HG03108 (cell line): ENCODE data around the gene PLXNA2.

Experiments
- ATAC-seq: cut with Tn5 transposase; IDR thresholded peaks from one replicate; pipeline ENCODE4 v1.9.1; 2021; ENCODE audit warnings: moderate library complexity; ENCODE audit not compliant: unreplicated experiment

The PLXNA2 gene

DNA sequence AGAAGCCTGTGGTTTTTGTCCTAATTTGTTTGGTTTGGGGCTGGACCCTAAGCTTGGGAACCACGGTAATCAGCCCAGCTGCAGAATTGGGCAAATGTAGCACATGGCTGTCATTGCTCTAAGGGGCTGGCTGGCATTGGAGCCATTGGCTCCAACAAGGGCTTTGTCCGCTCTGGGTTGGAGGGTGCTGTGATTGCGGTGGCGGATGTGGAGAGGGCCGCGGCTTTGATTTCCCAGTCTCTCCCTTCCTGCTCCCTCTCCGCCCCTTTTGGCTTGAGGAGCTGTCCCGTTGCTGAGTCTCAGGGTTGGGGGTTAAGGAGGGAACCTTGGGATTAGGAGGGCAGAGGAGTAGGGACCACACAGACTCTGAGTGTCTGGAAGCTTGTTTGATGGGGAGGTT, 241.5 kb downstream of the PLXNA2 start:
- ATAC-seq, result no peak

DNA sequence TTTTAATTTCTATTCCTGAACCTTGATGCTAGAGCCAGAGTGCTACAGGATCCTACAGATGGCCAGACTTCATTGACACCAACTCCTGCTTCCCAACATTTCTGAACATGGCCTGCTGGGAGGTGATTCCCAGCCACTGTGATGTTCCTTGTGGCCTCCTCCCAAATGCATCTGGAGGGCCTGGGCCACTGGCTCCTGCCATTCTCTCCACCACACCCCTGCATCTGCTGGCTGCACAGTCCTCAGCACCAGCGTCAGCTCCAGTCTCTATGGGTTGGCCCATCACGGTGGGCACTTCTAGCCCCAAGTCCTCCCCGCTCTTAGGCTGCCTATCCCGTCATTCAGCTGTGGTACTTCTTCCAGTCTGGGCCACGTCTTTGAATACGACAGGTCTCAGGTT, 242.1 kb downstream of the PLXNA2 start:
- ATAC-seq, result no peak

DNA sequence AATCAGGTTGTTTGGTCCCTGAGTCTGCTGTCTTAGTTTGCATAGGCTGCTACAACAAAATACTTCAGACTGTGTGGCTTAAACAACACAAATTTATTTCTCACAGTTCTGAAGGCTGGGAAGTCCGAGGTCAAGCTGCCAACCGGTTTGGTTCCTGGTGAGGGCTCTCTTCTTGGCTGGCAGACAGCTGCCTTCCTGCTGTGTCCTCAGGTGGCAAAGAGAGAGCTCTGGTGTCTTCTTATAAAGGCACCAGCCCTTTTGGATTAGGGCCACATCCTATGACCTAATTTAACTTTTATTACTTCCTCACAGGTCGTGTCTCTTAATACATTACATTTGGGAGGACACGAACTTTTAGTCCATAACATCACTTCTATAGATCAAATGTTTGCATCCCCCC, 243.7 kb downstream of the PLXNA2 start:
- no peak for ATAC-seq

DNA sequence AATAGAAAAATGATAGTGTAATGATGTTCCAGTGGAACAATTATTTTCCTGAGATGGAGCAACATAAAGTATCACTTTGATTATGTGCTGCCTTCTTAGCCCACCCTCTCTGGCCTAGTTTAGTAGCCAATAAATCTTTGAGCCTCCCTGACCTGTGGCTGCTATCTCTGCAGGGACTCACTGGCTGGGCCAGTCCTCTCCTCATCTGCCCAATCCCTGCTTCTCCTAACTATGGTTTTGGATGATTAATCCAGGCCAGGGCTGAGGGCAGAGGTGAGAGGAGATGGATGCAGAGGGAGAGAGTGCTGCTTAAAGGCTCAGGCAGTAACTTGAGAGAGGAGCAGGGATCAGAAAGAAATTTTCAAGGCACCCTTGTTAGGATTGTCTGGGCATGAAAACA, 244.2 kb downstream of the PLXNA2 start:
- ATAC-seq, result no peak

DNA sequence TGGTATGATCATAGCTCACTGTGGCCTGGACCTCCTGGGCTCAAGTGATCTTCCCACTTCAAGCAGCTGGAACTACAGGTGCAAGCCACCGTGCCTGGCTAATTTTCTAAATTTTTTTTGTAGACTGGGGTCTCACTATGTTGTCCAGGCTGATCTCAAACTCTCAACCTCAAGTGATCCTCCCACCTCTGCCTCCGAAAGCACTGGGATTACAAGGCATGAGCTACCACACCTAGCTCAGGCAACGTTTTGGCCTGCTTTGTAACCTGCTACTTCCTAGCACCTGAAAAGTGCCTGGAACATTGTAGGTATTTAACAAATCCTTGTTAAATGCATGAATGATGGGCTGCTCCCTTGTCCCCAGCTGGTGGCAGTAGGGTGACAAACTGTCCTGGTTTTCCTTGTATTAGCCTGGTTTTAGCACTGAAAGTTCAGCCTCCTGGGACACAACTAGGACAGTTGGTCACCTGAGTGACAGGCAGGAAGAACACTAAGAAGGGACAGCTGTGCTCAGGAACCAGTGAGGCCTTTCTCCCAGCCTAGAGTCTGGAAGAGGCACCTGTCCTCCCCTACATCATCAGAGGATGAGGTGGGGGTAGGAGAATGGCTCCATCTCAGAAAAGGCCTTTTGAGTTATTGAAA, 244.8 kb downstream of the PLXNA2 start:
- ATAC-seq, result no peak

DNA sequence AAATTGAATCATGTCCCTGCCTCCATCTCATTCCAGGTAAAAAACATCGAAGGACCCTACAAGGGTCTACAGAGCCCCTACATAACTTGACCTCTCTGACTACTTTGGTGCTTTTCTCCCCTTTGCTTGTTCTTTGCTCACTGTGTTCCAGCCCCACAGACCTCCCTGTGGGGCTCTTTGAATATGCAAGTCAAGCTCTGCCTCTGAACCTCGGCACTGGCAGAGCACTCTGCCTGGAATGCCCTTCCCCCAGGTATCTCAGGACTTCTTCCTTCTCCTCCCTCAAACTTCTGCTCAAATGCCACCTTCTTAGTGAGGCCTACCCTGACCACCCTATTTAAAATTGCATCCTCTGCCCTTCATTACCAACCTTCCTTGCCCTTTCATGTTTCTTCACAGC, 245.5 kb downstream of the PLXNA2 start:
- no peak for ATAC-seq

DNA sequence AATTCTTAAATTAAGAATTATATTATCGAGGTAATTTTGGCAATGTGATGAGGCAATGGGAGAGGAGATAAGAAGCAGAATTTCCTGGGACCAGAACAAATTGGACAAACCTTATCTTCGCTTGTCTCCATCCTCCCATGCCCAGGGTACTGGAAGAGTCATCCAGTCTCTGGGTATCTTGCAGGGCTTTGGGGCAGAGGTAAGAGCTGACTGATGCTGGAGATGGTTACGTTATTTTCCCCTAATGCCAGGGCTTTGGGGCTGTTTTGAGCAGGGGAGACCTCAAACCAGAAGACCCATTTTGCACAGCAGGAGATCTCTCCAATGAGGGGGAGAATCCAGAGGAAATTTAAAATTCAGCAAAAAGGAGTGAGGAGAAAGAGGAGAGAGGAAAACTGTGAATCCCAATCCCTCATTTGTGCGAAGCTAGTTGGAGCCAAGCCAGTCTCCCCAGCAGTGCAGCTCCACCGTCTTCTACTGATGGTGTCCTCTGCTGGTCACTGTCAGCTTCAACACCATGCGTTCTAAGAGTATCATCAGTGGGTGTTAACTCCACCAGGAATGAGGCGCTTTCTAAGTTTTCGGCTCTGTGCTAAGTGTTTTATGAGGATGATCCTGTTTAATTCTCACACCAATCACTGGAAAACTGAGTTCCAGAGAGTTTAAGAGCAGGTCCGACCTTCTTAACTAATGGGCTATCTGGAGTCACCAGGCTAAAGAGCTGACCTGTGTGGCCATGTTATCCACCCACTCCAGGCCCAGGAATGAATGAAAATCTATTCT, 246.5 kb downstream of the PLXNA2 start:
- no peak for ATAC-seq

DNA sequence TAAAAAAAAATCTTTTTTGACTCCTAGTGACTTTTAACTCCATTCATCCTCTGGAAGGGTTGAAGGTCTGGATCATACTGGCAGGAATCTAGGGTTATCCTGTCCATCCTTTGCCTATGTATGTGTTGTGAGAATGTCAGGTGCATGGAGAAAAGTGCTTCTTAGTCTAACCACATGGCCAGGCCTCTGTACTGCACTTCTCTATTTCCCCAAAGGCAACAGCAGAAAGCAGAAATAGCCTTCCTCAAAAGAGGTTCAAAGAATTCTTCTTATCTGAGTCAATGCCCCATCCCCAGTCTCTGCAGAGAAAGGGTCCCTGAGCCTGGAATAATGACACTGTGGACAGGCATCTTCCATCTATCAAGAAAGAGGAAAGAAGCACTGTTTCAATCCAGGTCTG, 247.5 kb downstream of the PLXNA2 start:
- no peak for ATAC-seq

DNA sequence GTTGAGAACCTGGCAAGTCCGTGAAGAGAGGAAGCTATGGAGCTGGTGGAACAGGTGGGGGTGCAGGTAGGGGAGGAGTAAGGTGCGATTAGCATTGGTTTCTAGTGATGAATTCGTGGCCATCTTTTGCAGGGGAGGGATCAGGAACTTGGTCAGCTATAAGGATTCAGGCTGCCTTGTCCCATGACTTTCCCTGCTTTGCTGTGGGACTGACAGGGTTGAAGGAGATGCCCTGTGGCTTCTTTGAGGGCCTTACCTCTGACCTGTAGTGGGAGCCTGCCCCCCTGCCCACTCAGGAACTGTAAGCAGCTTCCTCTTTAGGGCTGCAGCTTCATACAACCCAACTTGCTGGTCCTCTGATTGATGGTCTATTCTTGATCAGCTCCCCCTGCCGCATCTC, 248.6 kb downstream of the PLXNA2 start:
- no peak for ATAC-seq

DNA sequence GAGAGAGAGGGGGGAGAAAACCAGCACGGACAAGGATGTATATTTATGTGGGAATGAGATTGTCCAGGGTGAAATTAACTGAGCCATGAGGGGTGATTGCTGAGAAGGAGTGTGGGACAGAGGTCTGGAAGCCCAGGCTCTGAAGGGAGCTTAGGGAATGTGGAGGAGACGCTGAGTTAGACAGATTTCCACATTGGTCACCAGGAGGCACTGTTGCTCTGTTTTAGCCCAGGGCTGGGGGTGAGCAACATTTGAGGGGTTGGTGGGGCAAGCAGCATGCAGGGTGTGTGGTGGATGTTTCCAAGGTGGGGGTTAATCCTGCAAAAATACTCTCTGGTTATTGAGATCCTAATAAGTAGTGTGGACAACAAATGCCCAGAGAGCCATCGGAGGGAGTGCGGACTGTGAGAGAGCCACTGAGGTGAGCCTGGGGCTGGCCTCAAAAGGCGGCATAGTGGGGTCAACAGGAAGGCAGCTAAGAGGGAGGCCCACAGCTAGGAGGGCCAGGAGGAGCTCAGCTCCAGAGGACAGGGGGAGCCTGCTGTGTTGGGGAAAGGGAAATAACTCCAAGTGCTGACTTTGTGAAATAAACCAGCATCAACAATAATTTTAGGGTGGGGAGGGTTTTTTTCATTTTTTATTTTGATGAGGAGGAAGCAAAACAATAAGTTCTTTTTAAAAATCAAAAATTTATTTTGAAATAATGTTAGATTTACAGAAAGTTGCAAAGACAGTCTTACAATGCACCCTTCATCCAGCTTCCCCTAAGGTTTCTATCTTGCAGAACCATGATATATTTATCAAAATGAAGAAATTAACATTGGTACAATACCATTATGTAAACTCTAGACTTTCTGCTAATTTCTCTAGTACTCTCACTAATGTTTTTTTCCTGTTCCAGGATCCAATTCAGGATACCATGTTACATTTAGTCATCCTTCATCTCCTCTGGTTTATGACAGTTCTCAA, 250.4 kb downstream of the PLXNA2 start:
- no peak for ATAC-seq

DNA sequence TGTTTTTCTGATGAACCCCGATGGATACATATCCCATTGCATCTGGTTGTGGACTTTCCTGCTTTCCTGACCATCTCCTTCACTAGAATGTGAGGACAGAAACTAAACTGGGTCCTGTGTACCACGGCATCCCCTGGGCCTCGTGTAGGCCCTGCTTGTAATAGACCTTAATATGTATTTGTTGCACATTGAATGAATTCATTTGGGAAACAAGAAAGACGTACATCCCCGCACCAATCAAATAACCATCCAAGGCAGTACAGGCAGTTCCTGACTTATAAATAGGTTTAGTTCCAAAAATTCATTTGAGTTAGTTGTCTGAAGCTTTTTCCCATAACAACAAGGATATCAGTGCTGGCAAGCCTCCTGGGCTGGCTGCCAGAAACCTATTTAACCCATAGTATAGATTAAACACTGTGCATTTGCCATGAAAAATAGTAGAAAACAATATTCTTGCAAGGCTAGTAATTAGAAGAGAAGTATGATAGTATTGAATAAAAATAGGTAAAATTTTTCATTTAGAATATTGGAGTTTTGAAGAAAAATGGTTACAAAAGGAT, 251.4 kb downstream of the PLXNA2 start:
- no peak for ATAC-seq

DNA sequence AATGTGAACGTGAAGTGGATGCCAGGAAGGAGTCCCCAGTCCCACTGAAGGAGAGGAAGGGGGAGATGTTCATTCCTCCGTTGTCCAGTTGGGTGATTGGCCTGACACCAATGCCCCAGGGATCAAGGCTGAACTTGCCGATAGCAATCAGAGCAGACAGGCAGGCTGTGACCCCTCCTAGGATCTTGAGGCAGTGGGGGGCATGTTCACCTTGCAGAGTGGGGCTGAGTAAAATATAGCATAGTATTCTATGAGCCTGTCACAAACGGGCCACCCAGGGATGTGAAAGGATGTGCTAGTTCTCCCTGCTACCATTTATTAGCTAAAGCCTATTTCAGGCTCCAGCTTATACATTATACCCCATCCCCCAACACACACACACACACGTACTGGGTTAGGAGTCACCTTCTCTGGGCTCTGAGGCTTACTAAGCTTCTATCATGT, 252.6 kb downstream of the PLXNA2 start:
- ATAC-seq, result no peak

DNA sequence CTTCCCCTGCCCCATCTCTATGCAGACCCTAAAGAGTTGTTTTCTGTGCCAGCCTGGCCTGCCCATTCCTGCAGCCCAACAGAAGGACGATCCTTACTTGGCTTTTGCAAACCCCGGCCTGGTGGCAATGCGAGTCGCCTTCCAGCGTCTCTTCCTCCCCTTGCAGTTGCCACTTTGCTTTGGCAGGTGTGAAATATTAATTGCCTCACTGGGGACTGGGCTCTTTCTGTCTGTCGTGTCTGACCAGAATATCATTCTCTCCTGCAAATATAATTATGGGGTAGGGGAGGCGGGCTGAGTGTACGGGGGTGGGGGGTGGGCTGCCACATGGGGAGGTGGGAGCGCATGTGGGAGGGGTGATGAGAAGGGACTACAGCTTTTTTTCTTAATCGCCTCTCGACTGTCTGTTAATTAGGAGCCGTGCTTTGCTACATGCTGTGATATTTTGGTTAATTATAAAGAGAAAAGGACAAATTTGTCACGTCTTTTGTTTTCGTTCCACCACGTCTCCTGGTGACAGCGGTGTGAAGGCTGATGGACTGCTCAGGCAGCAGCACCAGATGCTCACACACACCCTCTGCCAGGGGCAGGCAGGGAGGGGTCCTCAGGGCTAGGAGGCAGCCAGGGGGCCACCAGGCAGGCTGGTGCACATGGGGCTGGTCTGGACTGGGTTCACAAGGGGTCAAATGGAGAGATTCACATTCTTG, 253.2 kb downstream of the PLXNA2 start:
- no peak for ATAC-seq

DNA sequence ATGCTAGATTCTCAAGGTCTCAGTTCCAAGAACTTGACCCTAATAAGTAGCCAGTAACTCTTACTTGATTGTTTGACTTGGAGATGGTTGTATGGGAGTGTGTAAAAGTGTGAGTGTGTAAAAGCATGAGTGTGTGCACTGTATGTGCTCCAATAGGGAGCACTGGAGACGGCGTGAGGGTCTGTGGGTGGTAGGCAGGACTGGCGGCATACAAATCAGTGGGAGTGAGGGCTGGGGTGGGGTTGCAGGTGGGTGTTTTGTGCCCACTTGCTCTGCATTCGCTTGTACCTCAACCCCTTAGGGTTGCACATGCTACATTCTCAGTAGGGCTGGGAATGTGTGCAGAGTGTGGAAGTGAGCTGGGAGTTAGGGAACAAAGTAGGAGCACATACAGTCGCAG, 253.7 kb downstream of the PLXNA2 start:
- no peak for ATAC-seq

DNA sequence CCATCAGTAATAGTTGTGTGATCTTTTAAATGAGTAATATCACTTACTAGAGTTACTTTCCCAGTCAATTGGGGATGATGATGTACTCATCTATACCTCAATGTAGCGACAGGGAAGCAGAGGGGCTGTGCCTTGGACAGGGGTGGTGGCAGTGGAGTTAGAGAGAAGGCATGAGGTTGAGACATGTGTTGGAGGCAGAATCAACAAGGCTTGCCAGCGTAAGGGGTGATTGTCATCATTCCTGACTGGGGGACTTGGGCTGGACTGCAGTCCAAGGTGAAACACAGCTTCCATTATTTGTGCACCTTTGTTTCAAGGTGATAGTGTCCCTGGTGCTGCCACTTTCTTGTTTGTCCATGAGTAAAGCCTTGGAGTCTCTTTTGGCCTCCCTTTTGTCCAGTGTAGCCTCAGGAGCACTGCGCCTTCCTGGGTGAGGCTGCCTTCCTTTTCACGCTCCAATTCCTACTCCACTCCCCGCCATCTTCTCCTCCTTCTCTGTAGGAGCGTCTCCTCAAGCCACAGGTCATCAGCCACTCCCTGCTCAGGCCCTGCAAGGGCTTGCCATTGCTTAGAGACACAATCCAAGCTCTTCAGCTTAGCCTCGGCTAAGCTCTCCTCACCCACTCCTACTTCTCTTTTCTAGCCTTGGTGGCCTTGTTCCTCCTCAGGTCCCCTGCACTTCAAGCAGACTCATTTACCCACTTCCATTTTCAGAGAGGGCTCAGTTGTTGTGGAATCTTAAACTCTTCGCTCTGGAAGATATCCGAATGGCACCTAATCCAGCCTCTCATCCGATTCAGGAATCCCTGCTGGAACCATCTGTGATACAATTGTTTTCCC, 255.6 kb downstream of the PLXNA2 start:
- ATAC-seq, result no peak

DNA sequence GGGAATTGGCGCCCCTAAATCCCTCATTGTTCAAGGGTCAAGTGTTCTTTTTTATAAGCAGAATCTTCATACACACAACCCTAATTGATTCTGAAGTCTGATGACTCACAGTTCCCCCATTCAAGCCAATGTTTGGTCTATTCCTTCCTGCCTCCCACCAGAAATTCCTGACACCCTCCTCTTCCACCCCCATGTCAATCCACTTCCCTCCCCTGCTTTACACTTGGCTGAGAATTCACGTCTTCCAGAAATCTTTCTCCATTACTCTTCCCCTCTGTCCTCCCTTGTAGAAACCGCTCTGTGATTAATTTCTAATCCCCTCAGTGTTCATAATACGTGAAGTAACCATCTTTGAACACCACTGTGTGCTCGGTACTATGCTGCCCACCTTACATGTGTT, 257.0 kb downstream of the PLXNA2 start:
- ATAC-seq, result no peak

DNA sequence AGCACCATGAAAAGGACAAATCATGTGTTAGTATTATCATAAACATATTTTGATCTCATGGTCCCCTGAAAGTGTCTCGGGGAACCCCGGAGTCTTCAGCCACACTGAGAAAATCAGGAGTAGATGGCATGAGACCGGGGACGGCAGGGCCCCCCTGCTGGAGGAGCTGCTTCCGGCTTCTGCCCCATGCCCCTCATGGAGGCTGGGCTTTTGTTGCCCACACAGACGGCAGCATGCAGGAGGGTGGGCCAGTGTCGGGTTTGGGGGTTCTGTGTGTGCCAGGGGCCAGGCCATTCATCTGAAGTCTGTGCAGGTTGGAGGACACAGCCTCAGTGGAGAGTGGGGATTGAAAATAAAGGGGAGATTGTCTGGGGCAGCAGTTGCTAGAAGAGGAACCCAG, 258.2 kb downstream of the PLXNA2 start:
- ATAC-seq, result no peak

DNA sequence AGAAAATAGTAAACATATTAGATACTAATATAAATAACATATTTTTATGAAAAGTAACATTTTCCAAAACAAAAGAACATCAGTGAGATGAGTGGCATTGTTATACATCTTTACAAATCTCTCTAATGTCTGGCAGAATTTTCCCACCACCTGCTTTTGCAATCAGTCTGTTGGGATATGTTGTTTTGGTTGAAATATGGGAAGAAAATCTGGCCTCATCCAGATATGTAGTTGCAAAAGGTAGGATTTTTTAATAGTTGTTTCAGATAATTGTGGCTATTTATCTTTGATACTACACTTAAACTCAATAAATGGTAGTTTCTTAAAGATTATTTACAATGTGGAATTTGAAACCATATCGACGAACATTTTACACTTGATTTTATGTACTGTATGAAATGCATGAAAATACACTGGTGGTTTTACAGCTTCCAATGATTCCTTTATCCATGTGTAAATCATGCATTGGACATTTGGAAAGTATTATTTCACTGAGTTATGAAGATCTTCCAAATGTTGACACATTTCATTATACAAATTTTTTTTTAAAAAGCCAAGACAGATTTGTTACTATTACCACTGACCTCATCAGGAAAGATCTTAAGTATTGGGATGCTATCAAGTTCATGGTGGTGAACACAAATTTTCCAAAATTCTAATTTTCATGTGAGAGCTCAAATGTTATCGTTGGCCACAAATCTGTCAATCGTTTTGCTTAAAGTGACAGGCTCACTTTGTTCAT, 259.2 kb downstream of the PLXNA2 start:
- ATAC-seq, result no peak

DNA sequence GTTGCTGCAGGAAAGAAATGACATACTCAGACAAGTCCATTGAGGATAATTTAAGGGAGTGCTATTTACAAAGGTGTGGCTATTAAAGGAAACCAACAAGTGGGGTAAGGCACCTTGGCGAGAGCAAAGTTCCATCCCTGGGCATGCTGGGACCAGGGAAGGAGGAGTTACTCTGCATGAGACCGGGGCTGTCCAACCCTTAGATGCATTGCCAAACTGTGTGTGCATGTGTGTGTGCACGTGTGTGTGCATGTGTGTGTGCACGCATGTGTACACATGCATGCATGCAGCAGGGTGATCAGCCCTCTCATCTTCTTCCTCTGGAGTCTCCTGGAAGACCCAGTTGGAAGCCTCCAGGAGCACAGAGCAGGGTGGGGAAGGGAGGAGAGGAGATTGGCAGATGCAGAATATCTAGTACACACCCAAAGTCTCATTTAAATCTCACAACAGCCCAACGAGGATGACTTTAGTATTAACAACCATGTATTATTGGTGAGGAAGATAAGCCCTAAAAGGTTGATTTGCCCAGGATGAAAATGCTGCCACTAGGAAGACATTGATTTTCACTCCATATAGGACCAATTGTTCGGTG, 261.0 kb downstream of the PLXNA2 start:
- no peak for ATAC-seq
